DOHH2 (cell line): ENCODE data around the gene RALGAPB.
"Not testable (repeated sequence)": the region's sequence is repeated elsewhere in the genome, so short reads cannot be mapped to it uniquely, and the experiment has no call there.

Experiments
- H3F3A ChIP-seq: fragments of 200-600 bp; sonication (generic), shearing (Covaris generic); 2 replicates; pipeline ENCODE4 v1.6.0; 2016; ENCODE audit warnings: antibody characterized with exemption, mild to moderate bottlenecking; ENCODE audit not compliant: control insufficient read depth, insufficient read depth
- H3K27ac ChIP-seq: fragments of 200-600 bp; sonication (generic); 2 replicates; pipeline ENCODE4 v1.5.1; 2014; ENCODE audit warnings: low read depth, mild to moderate bottlenecking, low read length, moderate library complexity
- H3K27me3 ChIP-seq: fragments of 200-600 bp; sonication (generic); 2 replicates; pipeline ENCODE4 v1.6.1; 2014; ENCODE audit warnings: mild to moderate bottlenecking, low read length, mixed read lengths; ENCODE audit not compliant: control insufficient read depth
- H3K36me3 ChIP-seq: fragments of 200-600 bp; sonication (generic); 2 replicates; pipeline ENCODE4 v1.6.1; 2014; ENCODE audit warnings: mild to moderate bottlenecking, low read length, moderate library complexity, mixed read lengths; ENCODE audit not compliant: control insufficient read depth
- H3K4me1 ChIP-seq: fragments of 200-600 bp; sonication (generic); 2 replicates; pipeline ENCODE4 v1.6.1; 2014; ENCODE audit warnings: mild to moderate bottlenecking, low read length, mixed read lengths; ENCODE audit not compliant: control insufficient read depth
- H3K4me2 ChIP-seq: fragments of 200-600 bp; sonication (generic); 2 replicates; pipeline ENCODE4 v1.6.0; 2014; ENCODE audit warnings: mild to moderate bottlenecking, low read length, moderate library complexity
- H3K4me3 ChIP-seq: fragments of 200-600 bp; sonication (generic); 2 replicates; pipeline ENCODE4 v1.5.1; 2014; ENCODE audit warnings: mild to moderate bottlenecking, low read length, mixed read lengths
- H3K79me2 ChIP-seq: fragments of 200-600 bp; sonication (generic); 2 replicates; pipeline ENCODE4 v1.6.1; 2014; ENCODE audit warnings: mild to moderate bottlenecking, low read length, mixed read lengths; ENCODE audit not compliant: control insufficient read depth
- H3K9me2 ChIP-seq: fragments of 200-600 bp; sonication (generic); replicated peaks from 2 replicates; pipeline ENCODE4 v1.6.1; 2014; ENCODE audit warnings: mild to moderate bottlenecking, low read length, mixed read lengths; ENCODE audit not compliant: control insufficient read depth
- H3K9me3 ChIP-seq: fragments of 200-600 bp; sonication (generic); 2 replicates; pipeline ENCODE4 v1.6.1; 2014; ENCODE audit warnings: antibody characterized with exemption, low read length, mixed read lengths; ENCODE audit not compliant: control insufficient read depth, insufficient read depth
- H4K20me1 ChIP-seq: fragments of 200-600 bp; sonication (generic); 2 replicates; pipeline ENCODE4 v1.6.0; 2014; ENCODE audit warnings: low read depth, mild to moderate bottlenecking, antibody characterized with exemption, low read length, moderate library complexity; ENCODE audit not compliant: control insufficient read depth, insufficient read depth
- EZH2phosphoT487 ChIP-seq: fragments of 200-600 bp; sonication (generic); IDR thresholded peaks from 2 replicates; pipeline ENCODE4 v1.6.1; 2017; ENCODE audit warnings: borderline replicate concordance, mild to moderate bottlenecking, antibody characterized with exemption, low read length, moderate library complexity, mixed read lengths
- TF ChIP-seq, protein P1 (sequence below): fragments of 200-600 bp; sonication (generic); IDR thresholded peaks from one replicate; pipeline ENCODE4 v1.5.1; 2014; ENCODE audit warnings: antibody characterized with exemption, mild to moderate bottlenecking, low read depth, low read length; ENCODE audit not compliant: poor library complexity, severe bottlenecking

Gene RALGAPB

DNA sequence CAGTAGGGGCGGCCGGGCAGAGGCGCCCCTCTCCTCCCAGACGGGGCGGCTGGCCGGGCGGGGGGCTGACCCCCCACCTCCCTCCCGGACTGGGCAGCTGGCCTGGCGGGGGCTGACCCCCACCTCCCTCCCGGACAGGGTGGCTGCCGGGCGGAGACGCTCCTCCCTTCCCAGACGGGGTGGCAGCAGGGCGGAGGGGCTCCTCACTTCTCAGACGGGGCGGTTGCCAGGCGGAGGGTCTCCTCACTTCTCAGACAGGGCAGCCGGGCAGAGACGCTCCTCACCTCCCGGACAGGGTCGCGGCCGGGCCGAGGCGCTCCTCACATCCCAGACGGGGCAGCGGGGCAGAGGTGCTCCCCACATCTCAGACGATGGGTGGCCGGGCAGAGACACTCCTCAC, 11.1 kb upstream of the RALGAPB start:
- H3K4me3 ChIP-seq, H3K27ac ChIP-seq, H3K36me3 ChIP-seq, H3K4me1 ChIP-seq, H3K79me2 ChIP-seq, H3K9me3 ChIP-seq, H4K20me1 ChIP-seq, H3K27me3 ChIP-seq, H3K9me2 ChIP-seq, H3K4me2 ChIP-seq, H3F3A ChIP-seq: not testable (repeated sequence)

DNA sequence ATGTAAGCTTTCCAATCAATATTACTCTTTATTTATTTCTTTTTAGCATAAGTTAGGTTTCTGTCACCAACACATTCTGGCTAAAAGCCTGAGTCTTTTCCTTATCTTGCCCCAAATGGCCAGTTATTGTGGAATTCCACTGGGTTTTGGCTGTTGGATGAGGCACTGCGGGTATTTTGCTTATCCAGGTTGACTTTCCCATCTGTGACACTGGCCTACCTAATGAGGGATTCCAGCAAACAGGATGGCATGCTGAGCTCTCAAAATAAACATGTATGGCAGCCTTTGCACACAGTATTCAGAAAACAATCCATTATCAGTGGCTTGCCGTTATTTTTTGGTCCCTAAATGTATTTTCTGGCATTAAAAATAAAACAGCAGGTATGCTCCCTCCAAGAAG, 6.5 kb upstream of the RALGAPB start:
- Histone ChIP-seq H3K9me3 (no peaks in the 10 kb centered on the region), H3K9me2 (no peaks in the 10 kb centered on the region), H3K27ac (no peak overlapping the region), H3K36me3 (no peaks in the 10 kb centered on the region), H3F3A (no peaks in the 10 kb centered on the region), H3K27me3 (no peaks in the 10 kb centered on the region), H4K20me1 (no peaks in the 10 kb centered on the region), H3K4me2 (no peak overlapping the region), H3K4me3 (no peak overlapping the region), H3K4me1 (no peaks in the 10 kb centered on the region), H3K79me2 (no peaks in the 10 kb centered on the region)
- TF ChIP-seq, protein P1, sequence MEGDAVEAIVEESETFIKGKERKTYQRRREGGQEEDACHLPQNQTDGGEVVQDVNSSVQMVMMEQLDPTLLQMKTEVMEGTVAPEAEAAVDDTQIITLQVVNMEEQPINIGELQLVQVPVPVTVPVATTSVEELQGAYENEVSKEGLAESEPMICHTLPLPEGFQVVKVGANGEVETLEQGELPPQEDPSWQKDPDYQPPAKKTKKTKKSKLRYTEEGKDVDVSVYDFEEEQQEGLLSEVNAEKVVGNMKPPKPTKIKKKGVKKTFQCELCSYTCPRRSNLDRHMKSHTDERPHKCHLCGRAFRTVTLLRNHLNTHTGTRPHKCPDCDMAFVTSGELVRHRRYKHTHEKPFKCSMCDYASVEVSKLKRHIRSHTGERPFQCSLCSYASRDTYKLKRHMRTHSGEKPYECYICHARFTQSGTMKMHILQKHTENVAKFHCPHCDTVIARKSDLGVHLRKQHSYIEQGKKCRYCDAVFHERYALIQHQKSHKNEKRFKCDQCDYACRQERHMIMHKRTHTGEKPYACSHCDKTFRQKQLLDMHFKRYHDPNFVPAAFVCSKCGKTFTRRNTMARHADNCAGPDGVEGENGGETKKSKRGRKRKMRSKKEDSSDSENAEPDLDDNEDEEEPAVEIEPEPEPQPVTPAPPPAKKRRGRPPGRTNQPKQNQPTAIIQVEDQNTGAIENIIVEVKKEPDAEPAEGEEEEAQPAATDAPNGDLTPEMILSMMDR: no peak
- no peak for TF ChIP-seq EZH2phosphoT487

DNA sequence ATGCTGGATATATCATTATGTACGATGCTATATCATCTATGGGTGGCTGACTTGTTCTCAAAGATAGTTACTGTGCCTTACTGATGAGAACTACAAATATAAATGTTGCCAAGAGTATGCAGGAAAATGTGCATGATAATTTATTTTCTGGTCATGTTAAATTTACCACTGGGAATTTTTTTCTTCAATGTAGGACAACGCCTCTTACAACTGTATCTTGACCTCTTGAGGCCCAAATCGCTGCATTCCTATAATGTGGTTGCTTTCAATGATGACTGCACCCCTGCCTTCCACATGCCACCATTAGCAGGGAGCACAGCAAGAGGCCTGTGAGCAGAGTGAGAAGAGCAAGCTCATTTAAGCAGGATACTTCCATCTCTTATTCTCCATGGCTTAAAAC, 5.7 kb upstream of the RALGAPB start:
- Histone ChIP-seq H3K27me3 (no peaks in the 10 kb centered on the region), H3K9me3 (no peaks in the 10 kb centered on the region), H3K27ac (no peak overlapping the region), H3K9me2 (no peaks in the 10 kb centered on the region), H3F3A (no peaks in the 10 kb centered on the region), H3K4me1 (peaks cover 7% of the 10 kb centered on the region), H3K4me3 (no peak overlapping the region), H3K79me2 (no peaks in the 10 kb centered on the region), H4K20me1 (no peaks in the 10 kb centered on the region), H3K36me3 (no peaks in the 10 kb centered on the region), H3K4me2 (no peak overlapping the region)
- TF ChIP-seq, protein P1: no peak
- no peak for TF ChIP-seq EZH2phosphoT487

DNA sequence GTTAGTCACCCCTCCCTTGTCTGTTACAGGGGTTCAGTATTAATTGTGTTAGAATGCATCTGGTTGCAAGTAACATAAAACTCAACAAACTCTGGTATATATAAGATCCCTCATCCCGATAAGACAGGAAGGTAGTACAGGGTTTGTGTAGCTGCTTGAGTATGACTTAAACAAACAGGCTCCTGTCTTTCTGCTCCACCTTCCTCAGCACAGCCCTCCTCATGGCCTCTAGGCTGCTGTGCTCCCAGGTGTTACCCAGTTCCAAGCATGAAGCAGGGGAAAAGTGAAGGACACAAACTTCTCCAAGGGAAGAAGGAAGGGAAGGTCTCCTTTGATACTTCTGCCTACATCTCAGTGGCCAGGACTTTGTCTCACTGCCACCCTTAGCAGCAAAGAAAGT, 1.4 kb upstream of the RALGAPB start:
- Histone ChIP-seq H3K9me3 (no peaks in the 10 kb centered on the region), H4K20me1 (peaks cover 12% of the 10 kb centered on the region; the same call in 1 of the 2 replicates), H3K9me2 (no peaks in the 10 kb centered on the region), H3K4me3 (no peak overlapping the region), H3K27ac (no peak overlapping the region), H3K4me1 (peaks cover 28% of the 10 kb centered on the region), H3K79me2 (peaks cover 36% of the 10 kb centered on the region), H3F3A (no peaks in the 10 kb centered on the region), H3K27me3 (no peaks in the 10 kb centered on the region), H3K36me3 (peaks cover 17% of the 10 kb centered on the region), H3K4me2 (no peak overlapping the region)
- TF ChIP-seq, protein P1: no peak
- TF ChIP-seq EZH2phosphoT487: no peak
